Measurements from ENCODE around the gene ITPA. TPM values are rescaled to one million over a fixed set of nuclear protein-coding genes. Genes with fewer than 3 reads are reported as not detected.

The ITPA gene
- total and polyA plus RNA-seq, 2 of the 8 experiments (the other 6 are each of a cell fraction or from before 2014, with no cell fraction given): 88.2 to 94.0 TPM

- Histone ChIP-seq H2BK20ac (ENCODE audit: low read length) (no peak overlapping the region), H3K27ac (ENCODE audit: low read depth, low read length) (no peak overlapping the region), H3K18ac (ENCODE audit: extremely low read depth, low read length) (no peak overlapping the region), H2BK15ac (ENCODE audit: low read length) (no peak overlapping the region), H3K27me3 (replicated peaks in 1 of 4; ENCODE audit: control insufficient read depth in 3 of 4, extremely low read depth in 1 of 4, insufficient read depth in 3 of 4, low read length in 3 of 4) (no peaks in the 10 kb centered on the region; a peak in 1 of 7 replicates), H3K9me3 (ENCODE audit: insufficient read depth in 2 of 2, low read depth in 1 of 2, low read length in 1 of 2) (no peaks in the 10 kb centered on the region), H3K23me2 (ENCODE audit: low read depth, low read length) (peaks cover 7% of the 10 kb centered on the region; the same call in 1 of the 2 replicates), H4K5ac (ENCODE audit: insufficient read length, low read depth, low read length) (no peak overlapping the region), H4K8ac (ENCODE audit: extremely low read depth, insufficient read depth, low read length) (no peak overlapping the region), H3K4me3 (ENCODE audit: extremely low read depth in 1 of 4, insufficient read depth in 2 of 4, low read depth in 3 of 4, low read length in 4 of 4) (no peak overlapping the region), H2AK5ac (ENCODE audit: low read depth, low read length) (no peak overlapping the region), H2BK12ac (ENCODE audit: low read depth, low read length) (no peak overlapping the region), H3K9ac (replicated peaks in 1 of 4; ENCODE audit: extremely low read depth in 1 of 4, low read depth in 3 of 4, low read length in 3 of 4) (no peak overlapping the region), H3K23ac (ENCODE audit: insufficient read length) (no peak overlapping the region), H2BK120ac (replicated peaks; ENCODE audit: low read depth, low read length) (no peak overlapping the region), H3K14ac (ENCODE audit: insufficient read length) (no peak overlapping the region), H4K91ac (replicated peaks; ENCODE audit: insufficient read length, low read length) (no peak overlapping the region), H3K4me1 (replicated peaks in 1 of 4; ENCODE audit: control insufficient read depth in 3 of 4, insufficient read depth in 4 of 4, low read length in 3 of 4) (peaks cover 5 to 22% (median 17%) of the 10 kb centered on the region in 4 experiments), H2AFZ (ENCODE audit: low read length) (no peak overlapping the region), H2BK5ac (ENCODE audit: low read depth, low read length) (peak overlapping the region; percentile 60), H3K4me2 (ENCODE audit: insufficient read depth in 1 of 2, low read depth in 2 of 2, low read length in 2 of 2) (no peak overlapping the region), H3K79me1 (ENCODE audit: low read depth, low read length) (no peaks in the 10 kb centered on the region), H4K20me1 (replicated peaks in 1 of 2; ENCODE audit: control insufficient read depth in 1 of 2, insufficient read depth in 2 of 2, low read length in 2 of 2) (no peaks in the 10 kb centered on the region), H3K36me3 (ENCODE audit: control insufficient read depth in 2 of 4, insufficient read depth in 4 of 4, low read length in 3 of 4) (peaks cover 0 to 15% (median 2%) of the 10 kb centered on the region in 4 experiments; a peak in 5 of 8 replicates), H3K4ac (replicated peaks; ENCODE audit: insufficient read length, low read depth, low read length) (no peak overlapping the region), H3K79me2 (ENCODE audit: control insufficient read depth in 1 of 2, insufficient read depth in 2 of 2, low read length in 2 of 2) (no peaks in the 10 kb centered on the region), H3K56ac (replicated peaks; ENCODE audit: insufficient read length, low read depth, low read length) (no peak overlapping the region)
- CTCF ChIA-PET (ENCODE audit: partially characterized antibody): interaction anchor here (0.9 to 1.7 kb wide), 7 partner anchors 48 to 112 kb away, joined by 3 to 6 read pairs (median 4); no protein-coding TSS in a partner anchor
- DNase-seq (ENCODE audit: low read depth in 1 of 2, low spot score in 2 of 2): no peak
- TF ChIP-seq CREB1 (IDR thresholded peaks at IDR 0.05) (no peak), RXRA (IDR thresholded peaks at IDR 0.05; ENCODE audit: insufficient read depth, low read depth, low read length) (no peak), ZNF274 (IDR thresholded peaks at IDR 0.05; ENCODE audit: borderline replicate concordance, extremely low read depth, low read length) (no peak), EP300 (IDR thresholded peaks at IDR 0.05; ENCODE audit: borderline replicate concordance in 1 of 2, low read depth in 2 of 2, low read length in 2 of 2) (no peak), CTBP2 (IDR thresholded peaks at IDR 0.05; ENCODE audit: borderline replicate concordance, insufficient read depth, insufficient read length, low read length) (no peak), KDM1A (IDR thresholded peaks at IDR 0.05; ENCODE audit: borderline replicate concordance, low read length) (no peak), GTF2F1 (IDR thresholded peaks at IDR 0.05; ENCODE audit: borderline replicate concordance, low read depth, low read length) (no peak), CHD2 (IDR thresholded peaks at IDR 0.05; ENCODE audit: low read length) (no peak), USF2 (IDR thresholded peaks at IDR 0.05; ENCODE audit: low read length) (no peak), SUZ12 (IDR thresholded peaks at IDR 0.05; ENCODE audit: low read length) (no peak)
- no peak for FAIRE-seq
- 96% methylated on average over 36 of the region's 45 CpGs; no CpG with 5 or more reads in 1 of the 2 experiments for WGBS, 2 experiments (ENCODE audit: extremely low coverage in 1 of 2, insufficient coverage in 1 of 2, insufficient read length in 1 of 2, insufficient replicate concordance in 2 of 2, low coverage in 1 of 2, low lambda C conversion rate in 2 of 2, missing lambda C conversion rate in 1 of 2)
- POLR2A ChIA-PET (ENCODE audit: partially characterized antibody): interaction anchor here (0.7 to 1.4 kb wide), 5 partner anchors 44 to 215 kb away, joined by 3 to 4 read pairs (median 3); partner anchors contain the start of gene ITPA
Measured at GRCh38 chr20:3165473-3166337, 43.6 kb upstream of the ITPA start.
